ENCODE measurements around the gene DCXR.
A peak's percentile ranks its signal among the peaks of the same experiment; 100 is the strongest.

GRCh38 chr17:82021107-82021899 is 16.2 kb downstream of the DCXR start:
- TF ChIP-seq CTCF (IDR thresholded peaks at IDR 0.05) (peak; percentile 13 to 70 (median 38)), POLR2A (IDR thresholded peaks at IDR 0.05) (no peak)
